ENCODE measurements around the gene DUT.

Gene DUT

DNA sequence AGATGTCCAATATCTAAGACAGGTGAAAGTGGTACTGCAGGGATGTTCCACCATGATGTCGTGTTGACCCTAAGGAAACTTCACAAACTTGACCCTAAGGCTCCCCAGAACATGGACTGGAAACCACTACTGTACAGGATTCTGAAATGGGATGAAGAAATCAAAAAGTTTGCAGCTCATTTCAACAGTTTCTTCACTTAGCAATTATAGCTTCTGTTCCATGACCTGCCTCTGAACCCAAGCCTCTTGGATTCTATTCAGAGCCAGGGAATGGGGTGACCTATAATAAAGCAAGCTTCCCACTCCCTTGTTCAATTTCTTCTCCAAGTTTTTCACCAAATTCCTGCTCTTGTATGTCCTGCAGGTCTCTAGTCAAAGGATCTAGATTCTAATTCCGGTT is 40.7 kb downstream of the DUT start:
- no peak for DNase-seq

DNA sequence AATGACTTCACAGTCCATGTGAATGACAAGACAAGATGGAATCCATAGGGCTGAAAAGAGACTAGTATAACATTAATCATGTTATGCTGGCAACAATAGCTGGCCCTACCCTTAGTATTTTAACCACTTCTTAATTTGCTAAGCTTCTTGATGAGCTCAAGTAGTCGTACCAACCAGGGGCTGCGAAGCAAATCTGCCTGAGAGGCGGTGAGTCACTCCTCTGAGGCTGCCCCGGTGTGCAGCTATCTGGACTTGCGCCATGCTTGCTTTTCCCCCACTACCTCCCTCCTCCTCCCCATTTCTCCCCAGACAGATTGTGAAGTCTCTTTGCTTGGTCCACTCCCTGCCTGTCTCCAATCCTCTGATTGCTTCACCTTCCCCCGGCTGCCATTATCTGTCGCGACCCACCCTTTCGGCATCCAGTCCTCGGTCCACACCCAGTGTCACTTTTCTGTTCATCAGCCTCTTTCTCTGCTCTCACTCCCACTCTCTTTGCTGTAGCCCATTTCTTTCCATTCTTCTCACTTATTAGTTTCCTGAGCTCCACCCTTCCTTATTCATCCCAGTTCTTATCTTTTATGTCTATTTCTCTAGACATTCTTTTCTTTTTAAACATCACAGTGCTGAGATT is 42.7 kb downstream of the DUT start:
- no peak for DNase-seq

DNA sequence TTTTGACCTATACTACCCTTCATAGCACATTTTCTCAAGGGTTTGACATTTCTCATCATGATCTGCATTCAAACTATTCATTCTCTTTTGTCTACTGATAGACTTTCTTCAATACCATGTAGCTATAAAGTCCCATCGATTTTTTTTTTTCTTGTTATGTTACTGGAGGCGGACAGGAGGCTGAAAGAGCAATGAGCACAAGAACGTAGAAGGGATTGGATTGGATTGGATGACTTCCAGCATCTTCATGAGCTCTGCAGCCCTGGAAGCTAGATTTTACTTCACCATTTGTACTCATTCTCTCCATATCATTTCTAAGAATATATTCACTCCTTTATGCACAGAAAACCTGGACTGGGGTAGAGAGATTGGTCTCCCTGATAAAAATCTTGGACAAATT is 43.2 kb downstream of the DUT start:
- DNase-seq = no peak

DNA sequence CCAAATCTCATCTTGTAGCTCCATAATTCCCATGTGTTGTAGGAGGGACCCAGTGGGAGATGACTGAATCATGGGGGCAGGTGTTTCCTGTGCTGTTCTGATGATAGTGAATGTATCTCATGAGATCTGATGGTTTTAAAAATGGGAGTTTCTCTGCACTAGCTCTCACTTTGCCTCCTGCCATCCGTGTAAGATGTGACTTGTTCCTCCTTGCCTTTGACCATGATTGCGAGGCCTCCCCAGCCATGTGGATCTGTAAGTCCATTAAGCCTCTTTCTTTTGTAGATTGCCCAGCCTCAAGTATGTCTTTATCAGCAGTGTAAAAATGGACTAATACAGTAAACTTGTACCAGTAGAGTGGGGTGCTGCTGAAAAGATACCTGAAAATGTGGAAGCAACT is 44.5 kb downstream of the DUT start:
- no peak for DNase-seq

DNA sequence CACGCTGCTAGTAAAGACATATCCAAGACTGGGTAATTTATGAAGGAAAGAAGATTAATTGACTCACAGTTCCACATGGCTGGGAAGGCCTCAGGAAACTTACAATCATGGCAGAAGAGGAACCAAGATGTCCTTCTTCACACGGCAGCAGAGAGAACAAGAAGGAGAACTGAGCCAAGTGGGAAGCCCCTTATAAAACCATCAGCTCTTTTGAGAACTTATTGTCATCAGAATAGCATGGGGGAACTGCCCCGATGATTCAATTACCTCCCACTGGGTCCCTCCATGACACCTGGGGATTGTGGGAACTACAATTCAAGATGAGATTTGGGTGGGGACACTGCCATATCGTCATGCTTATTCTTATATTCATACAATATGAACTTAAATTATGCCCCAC is 49.0 kb downstream of the DUT start:
- DNase-seq = no peak

DNA sequence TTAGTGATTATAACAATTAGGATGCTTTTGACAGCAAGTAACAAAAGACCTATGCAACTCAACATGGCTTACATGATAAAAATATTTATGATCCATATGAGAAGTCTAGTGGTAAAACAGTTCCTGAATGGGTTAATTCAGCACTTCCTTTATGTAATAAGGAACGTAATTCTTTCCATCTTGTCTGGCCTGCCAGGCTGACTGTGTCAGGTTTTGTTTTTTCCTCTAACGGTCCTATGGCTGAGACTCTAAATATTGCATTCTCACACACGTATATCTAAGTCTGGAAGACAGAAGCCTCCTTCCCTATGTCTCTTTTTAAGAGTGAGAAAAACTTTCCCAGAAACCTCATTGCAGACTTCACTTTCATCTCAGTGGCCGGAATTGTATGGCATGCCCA is 50.6 kb downstream of the DUT start:
- no peak for DNase-seq

DNA sequence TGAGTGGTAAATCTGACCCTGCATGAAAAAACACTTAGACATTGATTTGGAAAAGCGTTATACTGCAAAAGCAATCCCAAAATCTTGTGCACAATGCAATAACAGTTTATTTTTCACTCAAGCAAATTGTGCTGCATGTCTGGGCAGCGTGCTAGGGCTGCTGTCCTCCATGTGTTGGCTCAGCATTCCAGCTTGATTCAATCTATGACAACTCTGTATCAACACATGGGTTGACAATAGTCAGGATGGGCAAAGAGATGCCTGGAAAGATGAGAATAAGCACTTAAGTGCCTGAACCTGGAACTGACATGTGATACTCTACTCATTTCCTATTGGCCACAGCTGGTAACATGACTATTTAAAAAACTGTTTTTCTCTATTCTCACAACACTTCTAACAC is 51.8 kb downstream of the DUT start:
- no peak for DNase-seq

DNA sequence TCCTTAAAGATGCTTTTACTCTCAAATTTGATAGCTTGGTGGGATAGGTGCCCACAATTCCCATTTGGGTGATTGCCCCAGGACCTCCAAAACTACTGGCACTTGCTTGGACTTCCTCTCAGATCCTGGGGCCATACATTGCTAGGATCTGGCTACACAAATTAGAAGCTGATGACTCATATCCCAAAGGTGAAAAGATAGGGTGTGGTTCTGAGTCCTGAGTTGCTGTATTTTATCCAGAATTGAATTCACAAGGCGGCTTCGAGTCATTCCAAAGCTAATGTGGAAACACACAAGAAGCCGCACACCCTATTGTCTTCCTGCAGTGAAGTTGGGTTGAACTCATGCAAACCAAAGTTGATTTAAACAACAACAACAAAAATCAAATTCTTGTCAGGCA is 53.4 kb downstream of the DUT start:
- no peak for DNase-seq

DNA sequence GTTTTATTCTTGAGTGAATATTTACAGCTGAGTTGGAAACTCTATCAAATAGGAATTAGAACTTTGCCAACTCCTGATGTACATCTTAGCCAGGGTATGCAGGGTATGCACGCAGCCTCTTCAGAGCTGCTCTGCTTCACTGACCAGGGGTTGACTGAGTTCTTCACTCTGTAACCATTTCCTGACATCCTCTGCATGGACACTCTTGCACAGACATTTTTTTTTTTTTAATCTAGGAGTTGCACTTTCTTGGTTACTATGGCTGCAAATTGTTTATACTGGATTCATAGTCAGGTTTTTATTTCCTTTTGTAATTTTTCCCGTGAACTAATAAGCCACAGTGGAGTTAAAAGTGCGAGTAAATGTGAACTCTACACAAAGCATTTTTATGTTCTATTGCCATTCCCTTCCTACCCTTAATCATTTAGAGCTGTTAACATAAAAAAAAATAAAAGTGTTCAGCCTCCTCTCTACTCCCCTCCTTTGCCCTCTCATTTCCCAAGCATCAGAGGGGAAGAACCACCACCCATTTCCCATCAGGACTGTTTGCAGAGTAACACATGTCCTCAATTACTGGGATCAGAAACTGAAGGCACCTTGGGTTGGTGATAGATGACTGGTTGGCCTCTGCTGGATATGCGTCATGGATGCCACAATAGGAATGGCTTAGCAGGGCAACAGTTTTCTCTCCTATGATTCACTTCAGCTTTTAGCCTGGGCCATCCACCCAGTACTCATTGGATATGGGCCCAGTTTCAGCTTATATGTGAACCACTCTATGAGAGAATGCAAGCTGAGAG is 54.0 kb downstream of the DUT start:
- DNase-seq = no peak

DNA sequence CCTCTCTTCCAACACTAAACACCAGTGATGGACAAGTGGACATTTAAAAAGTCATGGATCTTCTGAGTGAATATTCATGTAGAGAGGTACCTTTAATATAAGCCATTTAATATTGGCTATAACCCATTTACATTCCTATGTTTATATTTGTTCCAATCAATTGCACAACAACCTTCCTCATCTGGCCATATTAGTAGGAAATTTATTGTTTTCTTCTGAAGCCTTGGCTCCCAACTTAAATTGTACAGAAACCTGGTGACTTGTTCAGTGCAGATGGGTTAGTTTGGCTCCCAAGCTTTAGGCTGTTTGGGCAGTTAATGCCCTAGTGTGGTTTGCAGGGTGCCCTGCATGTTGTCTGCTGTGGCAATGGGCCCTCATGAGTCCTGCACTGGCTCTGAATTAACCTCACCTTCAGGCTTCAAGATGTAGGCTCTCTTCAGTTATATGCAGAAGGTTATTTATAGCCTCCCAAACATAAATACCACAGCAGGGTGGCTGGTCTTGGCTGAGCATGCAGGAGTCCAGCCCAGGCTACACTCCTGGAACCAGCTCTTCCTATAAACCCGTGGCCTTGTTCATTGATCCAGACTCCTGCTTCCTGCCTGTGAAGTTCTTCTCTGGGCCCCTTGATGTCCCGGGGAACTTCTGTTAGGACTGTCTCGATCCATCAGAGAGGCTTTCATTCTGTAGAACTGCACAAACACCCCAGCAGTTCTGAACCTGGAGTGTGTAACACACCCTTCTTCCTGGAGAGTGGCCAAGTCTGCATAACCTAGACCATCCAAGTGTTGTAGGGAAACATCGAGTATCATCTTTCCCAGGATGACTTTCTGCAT is 57.0 kb downstream of the DUT start:
- peak; percentile 67 for DNase-seq

DNA sequence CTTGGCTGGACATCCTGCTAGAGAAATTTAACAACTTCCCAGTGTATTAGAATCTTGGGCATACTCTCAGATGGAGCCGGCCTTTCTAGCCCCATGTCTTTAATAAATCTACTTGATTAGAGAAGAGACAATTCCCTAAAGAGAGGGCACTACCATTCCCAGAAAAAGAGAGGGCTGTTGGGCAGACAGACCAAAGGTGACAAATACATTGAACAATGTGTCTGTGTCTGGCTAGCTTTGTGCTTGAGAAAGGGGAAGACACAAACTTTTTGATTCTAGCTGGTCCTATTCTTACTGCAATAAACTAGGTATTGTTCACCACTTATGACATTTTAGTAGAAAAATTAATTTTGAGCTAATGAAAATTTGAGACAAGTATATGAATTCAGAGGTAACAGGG is 57.7 kb downstream of the DUT start:
- DNase-seq = no peak

DNA sequence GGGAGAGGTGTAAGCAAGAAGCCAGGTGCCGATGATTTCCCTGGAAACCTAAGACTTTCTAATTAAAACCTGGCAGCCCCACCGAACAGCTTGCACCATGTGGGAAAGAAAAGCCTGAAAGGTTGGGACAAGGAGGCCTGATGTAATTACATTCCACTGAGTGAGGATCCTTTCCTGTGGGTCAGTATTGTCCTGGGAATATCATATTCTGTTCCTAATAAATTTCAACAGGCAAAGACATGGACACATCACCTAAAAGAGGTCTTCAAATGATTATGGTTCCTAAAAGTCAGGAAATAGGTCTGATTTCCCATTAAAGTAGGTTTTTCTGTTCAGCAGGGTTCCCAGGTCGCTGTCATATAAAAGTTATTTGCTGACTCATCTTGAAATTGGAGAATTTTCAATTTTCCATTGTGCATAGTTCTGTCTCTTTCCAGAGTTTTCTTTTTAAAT is 58.5 kb downstream of the DUT start:
- no peak for DNase-seq

DNA sequence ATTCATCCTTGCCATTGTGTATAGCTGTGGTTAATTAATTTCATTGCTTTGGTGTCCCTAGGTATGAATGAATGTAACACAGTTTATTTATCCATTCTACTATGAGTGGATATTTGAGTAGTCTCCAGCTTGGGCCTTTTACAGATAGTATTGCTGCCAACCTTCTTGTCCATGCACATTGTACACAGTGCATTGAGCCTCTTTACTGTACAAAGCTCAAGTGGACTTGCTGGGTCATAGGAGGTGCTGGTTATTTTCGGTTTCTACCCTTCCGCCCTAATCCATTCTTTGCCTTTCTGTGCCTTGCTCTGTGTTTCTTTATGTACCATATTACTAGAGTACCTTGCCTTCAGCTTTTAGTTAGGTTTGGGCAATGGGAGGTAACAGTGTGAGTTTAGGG is 60.7 kb downstream of the DUT start:
- DNase-seq = no peak

DNA sequence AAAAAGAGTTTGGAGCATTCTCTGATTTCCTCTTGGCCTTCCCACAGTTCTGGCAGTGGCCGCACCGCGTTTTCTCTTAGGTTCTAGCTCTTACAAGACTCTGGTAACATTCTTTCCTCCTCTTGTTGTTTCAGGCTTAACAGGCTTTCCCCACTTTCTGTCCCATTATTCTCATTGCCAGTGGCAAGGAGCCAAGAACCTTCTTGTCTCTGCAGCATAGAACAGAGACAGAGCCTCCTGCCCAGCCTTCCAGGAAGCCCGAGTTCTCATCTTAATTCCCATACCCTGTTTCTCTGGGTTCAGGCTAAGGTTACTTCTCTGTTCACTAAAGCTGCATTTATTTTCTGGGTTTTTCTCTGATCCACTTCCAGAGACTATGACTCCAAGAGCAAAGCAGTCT is 61.1 kb downstream of the DUT start:
- no peak for DNase-seq

All from right forelimb (tissue), 1 donor.